Esophagus squamous epithelium (tissue), 4 donors: ENCODE data around the gene LCE2A.

ENCODE experiments used
- POLR2A ChIP-seq, 4 donors: fragments of 450-650 bp; IDR thresholded peaks; one replicate each; pipeline ENCODE4 v1.6.1; 2017; ENCODE audit warnings: antibody characterized with exemption in 4 of 4, mild to moderate bottlenecking in 4 of 4, moderate library complexity in 3 of 4
- TF ChIP-seq, protein P1 (sequence below), 6 experiments: fragments of 450-650 bp in 4 of 6; fragments of 200-600 bp in 2 of 6; sonication (generic) in 2 of 6; IDR thresholded peaks; one replicate each; pipeline ENCODE4 v1.5.1; 2016 to 2019; ENCODE audit warnings: antibody characterized with exemption in 6 of 6, mild to moderate bottlenecking in 4 of 6, moderate library complexity in 4 of 6

DNA sequence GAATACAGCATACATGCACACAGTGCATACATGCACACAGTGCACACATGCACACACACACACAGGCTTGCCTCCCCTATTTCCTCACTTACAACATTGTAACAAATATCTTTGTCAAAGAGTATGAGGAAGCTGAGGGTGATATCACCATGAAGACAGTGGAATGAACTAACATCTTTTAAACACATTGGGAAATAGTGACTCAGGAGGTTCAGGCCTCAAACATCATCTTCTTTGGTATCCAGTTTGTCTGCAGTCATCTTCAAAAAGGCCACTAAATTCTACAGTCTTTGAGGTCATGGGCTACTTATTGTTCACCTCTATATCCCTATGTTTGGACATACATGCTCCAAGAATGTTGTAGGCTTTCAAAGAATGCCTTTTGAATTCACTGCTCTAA is 14.3 kb upstream of the LCE2A start:
- TF ChIP-seq, protein P1, sequence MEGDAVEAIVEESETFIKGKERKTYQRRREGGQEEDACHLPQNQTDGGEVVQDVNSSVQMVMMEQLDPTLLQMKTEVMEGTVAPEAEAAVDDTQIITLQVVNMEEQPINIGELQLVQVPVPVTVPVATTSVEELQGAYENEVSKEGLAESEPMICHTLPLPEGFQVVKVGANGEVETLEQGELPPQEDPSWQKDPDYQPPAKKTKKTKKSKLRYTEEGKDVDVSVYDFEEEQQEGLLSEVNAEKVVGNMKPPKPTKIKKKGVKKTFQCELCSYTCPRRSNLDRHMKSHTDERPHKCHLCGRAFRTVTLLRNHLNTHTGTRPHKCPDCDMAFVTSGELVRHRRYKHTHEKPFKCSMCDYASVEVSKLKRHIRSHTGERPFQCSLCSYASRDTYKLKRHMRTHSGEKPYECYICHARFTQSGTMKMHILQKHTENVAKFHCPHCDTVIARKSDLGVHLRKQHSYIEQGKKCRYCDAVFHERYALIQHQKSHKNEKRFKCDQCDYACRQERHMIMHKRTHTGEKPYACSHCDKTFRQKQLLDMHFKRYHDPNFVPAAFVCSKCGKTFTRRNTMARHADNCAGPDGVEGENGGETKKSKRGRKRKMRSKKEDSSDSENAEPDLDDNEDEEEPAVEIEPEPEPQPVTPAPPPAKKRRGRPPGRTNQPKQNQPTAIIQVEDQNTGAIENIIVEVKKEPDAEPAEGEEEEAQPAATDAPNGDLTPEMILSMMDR (IDR thresholded peaks at IDR 0.05), result no peak
- no peak for TF ChIP-seq POLR2A (IDR thresholded peaks at IDR 0.05)
